GM18520 (cell line): ENCODE data around the gene IGLL5.
"Not testable (repeated sequence)": the region's sequence is repeated elsewhere in the genome, so short reads cannot be mapped to it uniquely, and the experiment has no call there.

Experiments used
- ATAC-seq: cut with Tn5 transposase; IDR thresholded peaks from one replicate; pipeline ENCODE4 v1.9.1; 2021; ENCODE audit not compliant: unreplicated experiment

Gene IGLL5

GRCh38 chr22:22914726-22915669, 27.4 kb downstream of the IGLL5 start:
- ATAC-seq: no peak

GRCh38 chr22:22915670-22916035, 28.0 kb downstream of the IGLL5 start:
- no peak for ATAC-seq

- ATAC-seq: no peak
Measured at GRCh38 chr22:22916215-22916951, 28.8 kb downstream of the IGLL5 start.

GRCh38 chr22:22916952-22917290, 29.3 kb downstream of the IGLL5 start:
- ATAC-seq: no peak

GRCh38 chr22:22917377-22917776, 29.8 kb downstream of the IGLL5 start:
- no peak for ATAC-seq

- no peak for ATAC-seq
Measured at GRCh38 chr22:22918297-22918965, 30.8 kb downstream of the IGLL5 start.

GRCh38 chr22:22919041-22919440, 31.4 kb downstream of the IGLL5 start:
- ATAC-seq: no peak

GRCh38 chr22:22920104-22920654, 32.6 kb downstream of the IGLL5 start:
- no peak for ATAC-seq

GRCh38 chr22:22920910-22921550, 33.4 kb downstream of the IGLL5 start:
- ATAC-seq: no peak

- no peak for ATAC-seq
Measured at GRCh38 chr22:22921575-22921974, 34.0 kb downstream of the IGLL5 start.

- not testable (repeated sequence) for ATAC-seq
Measured at GRCh38 chr22:22922092-22922953, 34.7 kb downstream of the IGLL5 start.

GRCh38 chr22:22922954-22923319, 35.3 kb downstream of the IGLL5 start:
- no peak for ATAC-seq

- ATAC-seq: no peak
Measured at GRCh38 chr22:22923379-22923778, 35.8 kb downstream of the IGLL5 start.

- ATAC-seq: no peak
Measured at GRCh38 chr22:22923930-22924329, 36.3 kb downstream of the IGLL5 start.

- no peak for ATAC-seq
Measured at GRCh38 chr22:22924369-22925145, 36.9 kb downstream of the IGLL5 start.

GRCh38 chr22:22925146-22925804, 37.7 kb downstream of the IGLL5 start:
- no peak for ATAC-seq

- ATAC-seq: no peak
Measured at GRCh38 chr22:22925805-22926369, 38.3 kb downstream of the IGLL5 start.
